ENCODE results near the gene HNRNPL.

- TF ChIP-seq CTCF (IDR thresholded peaks at IDR 0.05; ENCODE audit: poor library complexity) (no peak), EZH2phosphoT487 (IDR thresholded peaks at IDR 0.05; ENCODE audit: low read depth, severe bottlenecking, unreplicated experiment) (no peak)
Measured at GRCh38 chr19:38870612-38871011, 20.8 kb upstream of the HNRNPL start.

Measured in hepatocyte (in vitro differentiated cells).